Upper lobe of left lung (tissue), 6 donors: ENCODE data around the gene LRRC61. TPM values are rescaled to one million over a fixed set of nuclear protein-coding genes. Genes with fewer than 3 reads are reported as not detected.
"Not testable (repeated sequence)": the region's sequence is repeated elsewhere in the genome, so short reads cannot be mapped to it uniquely, and the experiment has no call there.

Experiments used
- ATAC-seq, 2 donors: fragments of 200-7000 bp; cut with Tn5 transposase; one replicate each; pipeline ENCODE4 v1.9.1; 2022; ENCODE audit warnings: mild to moderate bottlenecking in 2 of 2, moderate library complexity in 2 of 2; ENCODE audit not compliant: low FRiP score in 2 of 2
- DNase-seq, 2 donors: peaks; one replicate each; pipeline ENCODE4 v3.0.0-alpha.2; 2019 to 2020
- H3K27ac ChIP-seq, 4 donors: fragments of 200-600 bp; sonication (generic); one replicate each; pipeline ENCODE4 v1.5.1; 2016 to 2019
- H3K27me3 ChIP-seq, 4 donors: fragments of 200-600 bp; sonication (generic); one replicate each; pipeline ENCODE4 v1.5.1; 2017 to 2019
- H3K36me3 ChIP-seq, 4 donors: fragments of 200-600 bp; sonication (generic); one replicate each; pipeline ENCODE4 v1.5.1; 2016 to 2019
- H3K4me1 ChIP-seq, 4 donors: fragments of 200-600 bp; sonication (generic); one replicate each; pipeline ENCODE4 v1.5.1; 2018 to 2019
- H3K4me3 ChIP-seq, 4 donors: fragments of 200-600 bp; sonication (generic); one replicate each; pipeline ENCODE4 v1.5.1; 2017 to 2019; ENCODE audit warnings: mild to moderate bottlenecking in 2 of 4, moderate library complexity in 1 of 4
- H3K9me3 ChIP-seq, 4 donors: fragments of 200-600 bp; sonication (generic); one replicate each; pipeline ENCODE4 v1.5.1; 2018 to 2019
- CTCF ChIP-seq, 6 experiments: fragments of 450-650 bp in 4 of 6; fragments of 200-600 bp in 2 of 6; sonication (generic) in 2 of 6; IDR thresholded peaks; one replicate each; pipeline ENCODE4 v1.5.1; 2016 to 2019; ENCODE audit warnings: antibody characterized with exemption in 6 of 6
- EP300 ChIP-seq, 4 donors: sonication (generic); formaldehyde crosslinking; IDR thresholded peaks; one replicate each; pipeline ENCODE4 v1.5.1; 2017; ENCODE audit warnings: antibody characterized with exemption in 4 of 4, control low read depth in 2 of 4
- POLR2A ChIP-seq, 4 donors: fragments of 450-650 bp; IDR thresholded peaks; one replicate each; pipeline ENCODE4 v1.5.1; 2016 to 2017; ENCODE audit warnings: antibody characterized with exemption in 4 of 4, mild to moderate bottlenecking in 2 of 4
- POLR2AphosphoS5 ChIP-seq, 2 donors: sonication (generic); formaldehyde crosslinking; IDR thresholded peaks; one replicate each; pipeline ENCODE4 v1.5.1; 2017; ENCODE audit warnings: antibody characterized with exemption in 2 of 2
- WGBS, 2 donors: methylation state at CpG; one replicate each; pipeline ENCODE4 v1.1.5; 2017 to 2018; 5-methylcytosine and 5-hydroxymethylcytosine counted together
- total RNA-seq, 6 donors: library from RNA; depleted of rRNA in 4 of 6; stranded (reverse); fragments of >200 nt in 4 of 6; gene quantifications; one replicate each; pipeline versions ENCODE4 v1.1.0 to v1.2.1, GENCODE V29; 2016 to 2021
- donor health status: DM: no; HTN: no; CAD: no; lungs with moderate emphysema.
- donor health status: DM: no; HTN: yes; CAD: no; lungs with severe emphysema.

The LRRC61 gene
- total RNA-seq = 10 to 100 TPM; 15.4 to 31.4 (median 19.2) TPM

GRCh38 chr7:150322833-150323681 is at the start of gene LRRC61, which contains the start of gene ACTR3C:
Gene LRRC61, plus strand, starts transcription at chr7:150323355. Its CDS starts 13,507 bp downstream, at chr7:150336862.
Gene ACTR3C, minus strand, starts transcription at chr7:150323545. Its CDS starts 28,249 bp downstream, at chr7:150295296.
- no peaks in the 10 kb centered on the region for H3K27me3 ChIP-seq
- H3K4me3 ChIP-seq = peak within 1 kb of the TSS; percentile 42 to 77 (median 62)
- H3K4me1 ChIP-seq = peaks cover 20 to 43% (median 37%) of the 10 kb centered on the region in 4 donors
- H3K36me3 ChIP-seq = no peaks in the 10 kb centered on the region
- ATAC-seq (peak; percentile 77 to 82), DNase-seq (peak; percentile 72 to 93)
- peak in 4 of 6 experiments; percentile 28 to 71 (median 46) for TF ChIP-seq CTCF (IDR thresholded peaks at IDR 0.05)
- peak in 2 of 4 donors; percentile 40 to 66 for TF ChIP-seq POLR2A (IDR thresholded peaks at IDR 0.05)
- no peak for TF ChIP-seq EP300 (IDR thresholded peaks at IDR 0.05)
- TF ChIP-seq POLR2AphosphoS5 (IDR thresholded peaks at IDR 0.05) = peak in 1 of 2 donors; percentile 49
- H3K9me3 ChIP-seq = no peaks in the 10 kb centered on the region
- H3K27ac ChIP-seq = peak within 1 kb of the TSS; percentile 89 to 95 (median 91)
- 9 to 15% methylated on average over 10 to 54 of the region's 82 CpGs for WGBS, 2 donors

- not testable (repeated sequence) for DNase-seq, H3K27me3 ChIP-seq, H3K27ac ChIP-seq, H3K4me1 ChIP-seq, H3K9me3 ChIP-seq, H3K4me3 ChIP-seq, H3K36me3 ChIP-seq
- WGBS, 2 donors = 52 to 55% methylated on average over 6 of the region's 6 CpGs
- peak; percentile 55 to 76 (median 66) for TF ChIP-seq CTCF (IDR thresholded peaks at IDR 0.05)
- ATAC-seq = peak; percentile 62 to 87
These were observed 46.9 kb upstream of the LRRC61 start for GRCh38 chr7:150276132-150276695.

GRCh38 chr7:150278383-150278782 is 44.8 kb upstream of the LRRC61 start:
- H3K4me3 ChIP-seq, H3K4me1 ChIP-seq, H3K27me3 ChIP-seq, H3K9me3 ChIP-seq, ATAC-seq, H3K27ac ChIP-seq, H3K36me3 ChIP-seq: not testable (repeated sequence)
- 89 to 90% methylated on average over 6 to 11 of the region's 11 CpGs for WGBS, 2 donors
- DNase-seq = peak in 1 of 2 donors; percentile 59

DNA sequence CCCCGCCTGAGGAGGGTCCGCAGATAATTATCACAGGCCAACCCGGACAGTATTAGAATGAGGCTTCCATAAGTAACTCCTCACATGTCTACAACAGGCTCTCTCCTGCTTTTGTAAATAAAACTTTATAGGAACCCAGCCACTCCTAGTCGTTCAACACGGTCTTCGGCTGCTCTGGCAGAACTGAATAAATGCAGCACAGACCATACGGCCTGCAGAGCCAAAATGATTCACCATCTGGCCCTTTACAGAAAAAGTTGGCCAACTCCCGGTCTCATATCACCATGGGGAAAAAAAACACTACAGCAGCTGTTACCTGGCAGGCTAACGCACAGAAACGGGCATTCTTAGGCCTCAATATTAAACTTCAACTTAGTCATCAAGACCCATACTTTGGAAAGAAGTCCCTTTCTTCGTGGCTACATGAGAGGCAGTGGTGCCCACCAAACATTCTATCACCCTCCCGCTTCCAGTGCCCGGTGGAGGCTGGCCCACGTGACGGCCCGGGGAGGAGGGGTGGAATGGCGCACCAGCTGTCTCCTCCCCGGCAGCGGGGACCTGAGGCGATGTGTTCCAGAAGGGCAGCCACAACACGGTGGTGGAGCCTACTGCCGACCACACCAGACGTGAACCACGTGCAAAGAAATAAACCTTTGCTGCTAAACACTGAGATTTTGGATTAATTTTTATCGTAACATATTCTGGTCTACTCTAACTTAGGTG is 41.3 kb upstream of the LRRC61 start:
- not testable (repeated sequence) for H3K36me3 ChIP-seq, H3K27me3 ChIP-seq, ATAC-seq, DNase-seq, H3K27ac ChIP-seq, H3K4me1 ChIP-seq, H3K9me3 ChIP-seq, H3K4me3 ChIP-seq
- 92% methylated on average over 4 of the region's 25 CpGs; no CpG with 5 or more reads in 1 of the 2 donors for WGBS, 2 donors

DNA sequence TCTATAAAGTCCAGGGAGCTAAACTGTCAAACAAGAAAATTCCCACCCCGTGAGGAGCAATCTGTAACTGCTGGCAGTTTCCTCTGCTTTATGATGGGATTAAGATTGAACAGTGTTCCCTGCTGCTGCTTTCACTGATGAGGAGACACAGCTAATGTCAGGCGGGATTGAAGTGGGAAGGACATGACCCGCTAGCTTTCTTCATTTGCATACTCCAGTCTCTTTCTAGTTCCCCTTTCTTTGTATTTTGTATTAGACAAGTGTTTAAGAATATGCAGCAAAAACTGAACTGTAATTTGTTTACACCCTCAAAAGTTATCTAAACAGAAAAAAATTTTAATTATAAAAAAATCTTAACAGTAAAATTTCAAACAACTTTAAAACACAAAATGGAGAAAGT is 40.0 kb upstream of the LRRC61 start:
- WGBS, 2 donors = 48 to 72% methylated on average over 2 of the region's 3 CpGs
- H3K27me3 ChIP-seq, H3K36me3 ChIP-seq, H3K4me1 ChIP-seq, H3K9me3 ChIP-seq, H3K27ac ChIP-seq, DNase-seq, H3K4me3 ChIP-seq, ATAC-seq: not testable (repeated sequence)

GRCh38 chr7:150283608-150284007 is 39.5 kb upstream of the LRRC61 start:
- H3K27me3 ChIP-seq, H3K4me3 ChIP-seq, H3K36me3 ChIP-seq, H3K4me1 ChIP-seq, DNase-seq, H3K27ac ChIP-seq, H3K9me3 ChIP-seq, ATAC-seq: not testable (repeated sequence)
- 89 to 97% methylated on average over 5 to 6 of the region's 6 CpGs for whole genome bisulfite sequencing, 2 donors
